Mucosa of descending colon (tissue), 3 donors: Measurements from ENCODE around the gene WNT7B. TPM values are rescaled to one million over a fixed set of nuclear protein-coding genes. Genes with fewer than 3 reads are reported as not detected.

Source experiments
- ATAC-seq: fragments of 200-7000 bp; cut with Tn5 transposase; one replicate; pipeline ENCODE4 v1.9.1; 2020; ENCODE audit warnings: mild to moderate bottlenecking, moderate library complexity
- DNase-seq, 3 donors: peaks; one replicate each; pipeline ENCODE4 v3.0.0-alpha.2; 2020
- H3K36me3 ChIP-seq: fragments of 200-600 bp; one replicate; pipeline ENCODE4 v1.8.0; 2021; ENCODE audit warnings: low read depth, mild to moderate bottlenecking
- H3K4me1 ChIP-seq: fragments of 200-600 bp; one replicate; pipeline ENCODE4 v1.8.0; 2021; ENCODE audit warnings: low read depth, mild to moderate bottlenecking
- H3K4me3 ChIP-seq: fragments of 200-600 bp; one replicate; pipeline ENCODE4 v1.8.0; 2021; ENCODE audit warnings: mild to moderate bottlenecking
- H3K9me3 ChIP-seq: fragments of 200-600 bp; one replicate; pipeline ENCODE4 v1.8.0; 2021; ENCODE audit warnings: mild to moderate bottlenecking
- CTCF ChIP-seq: fragments of 200-600 bp; IDR thresholded peaks from one replicate; pipeline ENCODE4 v1.8.0; 2022; ENCODE audit warnings: antibody characterized with exemption, mild to moderate bottlenecking
- intact Hi-C, 2 donors: fragments of 100-400 bp; cut with DNase I in 1 of 2; cut with micrococcal nuclease in 1 of 2; formaldehyde crosslinking; loops; one replicate each; pipeline versions ENCODE4 v1.11.0 to v1.11.1; 2022; cut with DNase I, micrococcal nuclease
- total RNA-seq, 3 donors: library from RNA; stranded (reverse); fragmentation: NEBNext Ultra II Directional in 2 of 3; extraction: Animal tissue kit (Norgen Biotek cat#: 25700) in 2 of 3; gene quantifications; one replicate each; pipeline versions ENCODE4 v1.2.1 to v1.2.4, GENCODE V29; 2021 to 2023
- donor health status: DM: no; HTN: no; CAD: no; lungs with moderate emphysema.
- donor health status: DM: no; HTN: no; CAD: no.
- donor health status: DM: no; HTN: yes; CAD: no.

WNT7B gene
- total RNA-seq, 3 donors from 2014 or later = not detected

GRCh38 chr22:45949258-45949870 lies 27.6 kb downstream of the WNT7B start:
- ATAC-seq = no peak
- Histone ChIP-seq H3K9me3 (no peaks in the 10 kb centered on the region), H3K36me3 (no peaks in the 10 kb centered on the region), H3K4me1 (no peaks in the 10 kb centered on the region), H3K4me3 (no peak overlapping the region)
- intact Hi-C loops = no loop called here
- no peak for TF ChIP-seq CTCF
- no peak for DNase-seq

GRCh38 chr22:45948081-45948648 lies 28.8 kb downstream of the WNT7B start:
- Histone ChIP-seq H3K4me1 (no peaks in the 10 kb centered on the region), H3K36me3 (no peaks in the 10 kb centered on the region), H3K4me3 (no peak overlapping the region), H3K9me3 (no peaks in the 10 kb centered on the region)
- DNase-seq (no peak), ATAC-seq (peak; percentile 21)
- intact Hi-C loops = no loop called here
- no peak for TF ChIP-seq CTCF

GRCh38 chr22:45946805-45947600 lies 30.0 kb downstream of the WNT7B start:
- Histone ChIP-seq H3K4me3 (no peak overlapping the region), H3K36me3 (no peaks in the 10 kb centered on the region), H3K4me1 (no peaks in the 10 kb centered on the region), H3K9me3 (no peaks in the 10 kb centered on the region)
- no peak for DNase-seq
- TF ChIP-seq CTCF = no peak
- intact Hi-C loops = no loop called here
- no peak for ATAC-seq

GRCh38 chr22:45945621-45946106 lies 31.3 kb downstream of the WNT7B start:
- TF ChIP-seq CTCF = no peak
- no peak for DNase-seq
- intact Hi-C loops = no loop called here
- H3K9me3 ChIP-seq = no peaks in the 10 kb centered on the region
- H3K36me3 ChIP-seq = no peaks in the 10 kb centered on the region
- no peak overlapping the region for H3K4me3 ChIP-seq
- H3K4me1 ChIP-seq = no peaks in the 10 kb centered on the region
- no peak for ATAC-seq

- ATAC-seq = no peak
- Histone ChIP-seq H3K36me3 (no peaks in the 10 kb centered on the region), H3K9me3 (no peaks in the 10 kb centered on the region), H3K4me3 (no peak overlapping the region), H3K4me1 (no peaks in the 10 kb centered on the region)
- DNase-seq = no peak
- no peak for TF ChIP-seq CTCF
- intact Hi-C loops = no loop called here
These were observed 34.0 kb downstream of the WNT7B start for GRCh38 chr22:45942787-45943493.
